ENCODE results near the gene PSD2.

Gene PSD2

DNA sequence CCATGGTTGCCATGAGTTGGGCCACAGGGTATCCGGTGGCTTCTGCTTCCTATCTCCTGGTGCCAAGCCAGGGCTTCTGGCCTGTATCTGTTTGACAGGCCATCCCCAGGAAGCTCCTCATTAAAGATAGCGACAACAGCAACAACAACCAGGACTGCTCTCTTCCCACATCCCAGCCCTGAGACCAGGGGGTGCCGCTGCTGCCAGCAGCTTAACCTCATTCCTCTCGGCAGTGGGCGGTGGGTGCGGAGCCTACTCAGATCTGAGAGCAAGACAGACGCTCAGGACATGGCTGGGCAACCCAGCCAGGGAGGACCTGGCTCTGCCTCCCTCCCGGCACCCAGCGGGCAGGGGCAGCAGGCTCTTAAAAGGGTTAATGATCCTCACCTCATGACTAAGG is 98.3 kb downstream of the PSD2 start:
- Histone ChIP-seq H3K27ac (no peak overlapping the region), H3K9ac (ENCODE audit: insufficient read length) (no peak overlapping the region), H3K36me3 (ENCODE audit: insufficient read depth, low read length) (no peaks in the 10 kb centered on the region), H3K4me3 (no peak overlapping the region), H3K9me3 (ENCODE audit: low read depth, low read length) (no peaks in the 10 kb centered on the region)
- no peak for DNase-seq (ENCODE audit: low read depth, low spot score)
- TF ChIP-seq POLR2AphosphoS5 (IDR thresholded peaks at IDR 0.05; ENCODE audit: borderline replicate concordance, low read depth, low read length) = no peak
- no peak for TF ChIP-seq EZH2 (IDR thresholded peaks at IDR 0.05)
- TF ChIP-seq FOXP2 (optimal IDR thresholded peaks at IDR 0.05; ENCODE audit: control extremely low read depth, extremely low read length, insufficient read depth) = no peak

Data from SK-N-MC (cell line).